GM19240 (cell line): ENCODE results near the gene LEMD1.

Experiments used
- DNase-seq: peaks from one replicate; pipeline ENCODE4 v3.0.0; 2011; ENCODE audit warnings: low spot score; ENCODE audit not compliant: insufficient read length

The LEMD1 gene, protein sequence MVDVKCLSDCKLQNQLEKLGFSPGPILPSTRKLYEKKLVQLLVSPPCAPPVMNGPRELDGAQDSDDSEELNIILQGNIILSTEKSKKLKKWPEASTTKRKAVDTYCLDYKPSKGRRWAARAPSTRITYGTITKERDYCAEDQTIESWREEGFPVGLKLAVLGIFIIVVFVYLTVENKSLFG

DNA sequence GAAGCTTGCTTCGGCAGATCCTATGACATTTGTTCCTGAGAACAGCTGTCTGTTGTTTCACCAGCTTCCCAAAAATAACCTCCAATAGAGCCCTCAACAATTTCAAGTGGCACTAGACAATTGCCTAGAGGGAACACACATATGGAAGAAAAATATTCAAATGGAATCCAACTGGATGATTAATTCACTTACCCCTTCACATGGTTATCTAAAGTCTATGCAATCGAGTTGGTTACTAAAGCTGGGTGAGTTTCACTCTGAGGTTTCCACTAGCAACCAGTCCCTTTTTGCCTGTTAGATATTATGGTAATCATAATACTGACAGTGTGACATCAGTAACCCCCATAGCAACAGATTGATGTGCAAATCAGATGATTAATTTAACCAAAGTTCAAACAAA lies at the start of gene LEMD1:
Gene LEMD1 (minus strand): TSS at position 259 of the 400 bp plus-strand sequence. CDS start 1,520 bp downstream, outside the sequence.
- DNase-seq = no peak

- no peak for DNase-seq
These were observed 48.3 kb upstream of the LEMD1 start for GRCh38 chr1:205470131-205470530.

DNA sequence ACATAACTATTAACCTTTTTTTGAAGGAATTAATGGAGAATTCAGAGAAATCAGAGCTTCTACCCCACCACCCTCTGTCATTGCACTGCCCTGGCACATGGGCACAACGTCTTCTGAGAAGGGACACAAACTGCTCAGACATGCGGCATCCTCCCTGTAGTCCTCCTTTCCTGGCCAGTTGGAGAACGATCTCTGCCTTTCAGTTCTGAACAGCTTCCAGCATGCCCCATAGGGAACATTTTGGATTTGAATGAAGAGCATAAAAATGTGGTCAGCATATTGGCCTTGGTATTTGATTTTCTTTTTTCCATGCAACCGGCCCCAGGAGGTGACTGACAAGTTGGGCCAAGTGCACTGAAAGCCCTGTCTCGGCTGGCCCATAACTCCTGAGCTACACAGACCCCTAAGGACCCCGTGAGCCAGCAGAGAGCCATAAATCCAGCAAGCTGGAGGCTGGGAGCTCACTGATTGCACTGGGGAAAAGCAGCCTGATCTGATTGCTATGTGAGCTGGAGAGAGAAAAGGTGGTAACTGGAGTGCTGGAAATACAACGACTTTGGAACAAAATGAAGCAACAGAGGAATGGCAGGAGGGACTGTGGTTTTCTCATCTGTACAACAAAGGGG lies 44.9 kb upstream of the LEMD1 start:
- no peak for DNase-seq

- no peak for DNase-seq
These were observed 43.5 kb upstream of the LEMD1 start for GRCh38 chr1:205465392-205465791.

GRCh38 chr1:205458777-205459566 lies 37.1 kb upstream of the LEMD1 start:
- DNase-seq = no peak

DNA sequence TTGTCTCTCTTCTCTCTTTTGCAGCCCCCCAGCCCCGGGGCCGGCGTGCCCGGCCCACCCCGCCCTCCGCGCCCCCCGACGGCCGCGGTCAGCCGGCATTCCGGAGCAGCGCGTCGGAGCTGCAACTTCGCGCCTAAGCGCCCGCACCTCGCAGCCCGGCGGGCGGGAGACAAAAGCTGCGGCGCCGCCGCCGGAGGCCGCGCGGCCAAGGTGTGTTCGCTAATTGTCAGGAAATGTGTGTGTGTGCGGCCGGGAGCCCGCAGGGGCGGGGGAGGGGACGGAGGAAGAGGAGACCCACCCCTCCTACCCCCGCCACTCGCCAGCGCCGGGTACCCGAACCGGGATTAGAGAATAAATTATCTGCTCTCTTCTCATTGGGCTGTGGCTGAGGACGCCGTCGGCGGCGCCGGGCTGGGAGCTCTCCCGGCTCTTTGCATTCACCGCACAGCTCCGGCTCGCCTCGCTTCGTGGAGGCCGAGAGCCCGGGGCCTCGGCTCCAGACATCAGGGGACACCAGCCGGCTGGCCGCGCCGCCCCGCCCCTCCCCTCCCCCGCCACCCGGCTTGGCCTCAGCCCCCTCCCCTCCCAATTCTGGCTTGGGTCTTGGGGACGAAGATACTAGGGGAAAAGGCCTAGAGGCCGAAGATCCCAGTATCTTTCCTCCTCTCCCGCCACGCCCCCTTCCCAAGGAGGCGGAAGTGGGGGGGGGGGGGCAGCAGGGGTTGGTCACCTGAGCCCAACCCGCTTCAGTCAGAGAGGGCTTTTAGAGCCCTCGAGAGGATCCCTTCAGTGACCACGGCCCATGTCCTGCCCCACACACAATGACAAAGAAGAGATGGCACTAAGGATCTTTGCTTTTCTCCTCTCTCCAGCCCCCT lies 35.3 kb upstream of the LEMD1 start:
- no peak for DNase-seq

DNA sequence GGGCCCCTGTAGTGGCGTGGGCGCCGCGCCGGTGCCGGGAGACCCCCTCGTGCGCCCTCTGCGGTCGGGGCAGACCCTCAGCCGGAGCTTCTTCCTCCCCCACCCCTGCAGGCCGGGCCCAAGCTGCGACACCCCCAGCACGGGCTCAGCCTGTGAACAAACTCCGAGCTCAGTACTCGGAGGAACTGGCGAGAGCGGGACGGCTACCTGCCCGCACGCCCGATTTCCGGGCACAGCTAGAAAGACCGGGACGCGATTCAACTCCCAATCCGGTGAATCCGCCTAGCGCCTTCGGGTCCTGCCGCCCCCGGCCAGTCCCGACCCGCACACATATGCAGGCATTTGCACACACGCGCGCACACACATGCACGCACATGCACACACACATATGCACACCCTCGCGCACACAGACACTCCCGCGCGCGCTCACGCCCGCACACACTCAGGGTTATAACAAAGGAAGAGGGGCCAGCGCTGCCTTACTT lies 34.6 kb upstream of the LEMD1 start:
- DNase-seq = no peak

DNA sequence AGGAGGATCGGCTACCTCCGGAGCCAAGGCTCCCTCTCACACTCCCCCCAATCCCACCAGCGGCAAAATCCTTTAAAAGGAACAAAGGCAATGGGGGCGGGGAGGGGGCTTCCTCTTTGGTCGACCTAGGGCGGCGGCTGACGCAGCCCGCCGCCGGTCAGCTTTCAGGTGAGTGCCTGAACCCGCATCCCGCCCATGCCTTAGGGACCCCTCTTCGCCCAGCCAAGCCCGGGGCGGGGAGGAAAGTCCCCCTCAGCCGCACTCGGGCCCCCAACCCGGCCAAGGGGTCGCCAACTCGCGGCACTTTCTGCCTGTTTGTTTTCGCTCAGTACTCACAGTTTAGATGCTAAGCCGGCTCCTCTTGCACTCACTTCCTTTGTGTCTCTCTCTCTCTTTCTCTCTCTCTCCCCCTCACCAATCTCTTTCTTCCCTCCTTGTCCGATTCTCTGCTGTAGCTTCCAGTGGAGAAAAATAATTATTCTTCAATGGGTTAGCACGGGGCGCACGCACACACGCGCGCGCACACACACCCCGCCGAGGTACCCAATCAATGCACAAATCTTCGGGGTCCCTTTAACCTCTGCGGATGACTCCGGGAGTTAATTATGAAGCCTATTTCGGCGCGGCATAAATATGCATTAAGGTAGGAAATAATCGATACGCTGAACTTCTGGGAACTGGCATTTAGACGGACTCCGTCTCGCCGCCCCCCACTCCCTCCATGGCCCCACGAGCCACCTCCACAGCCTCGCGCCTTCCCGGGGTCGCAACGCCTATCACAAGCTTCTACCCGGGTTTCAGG lies 33.9 kb upstream of the LEMD1 start, which contains the start of gene BLACAT1:
Gene BLACAT1 (minus strand): TSS at position 465 of the 802 bp plus-strand sequence.
- DNase-seq = no peak

DNA sequence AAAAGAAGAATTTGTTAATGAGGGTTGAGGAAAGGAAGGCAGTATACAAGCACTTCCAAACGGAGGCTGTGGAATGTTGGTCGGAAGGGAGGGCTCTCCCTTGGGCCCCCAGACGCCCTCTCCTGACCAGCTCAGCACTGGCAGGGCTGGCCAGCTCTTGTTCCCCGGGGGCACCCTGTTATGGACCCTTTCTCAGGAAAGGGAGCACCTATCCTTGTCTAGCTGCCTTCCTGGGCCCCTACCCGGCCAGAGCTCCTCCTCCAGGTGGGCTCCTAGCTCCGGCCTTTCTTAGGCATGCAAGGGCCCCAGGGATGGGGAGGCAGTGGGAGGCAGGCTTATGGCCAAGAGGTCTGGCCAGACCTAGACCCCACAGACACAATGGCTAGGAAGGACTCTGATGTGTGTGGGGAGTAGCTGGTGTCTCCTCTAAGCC lies 33.1 kb upstream of the LEMD1 start:
- DNase-seq = no peak

GRCh38 chr1:205453466-205453865 lies 31.6 kb upstream of the LEMD1 start:
- DNase-seq = no peak

- DNase-seq = no peak
These were observed 31.1 kb upstream of the LEMD1 start for GRCh38 chr1:205452933-205453332.

- DNase-seq = no peak
These were observed 30.5 kb upstream of the LEMD1 start for GRCh38 chr1:205452364-205452763.

DNA sequence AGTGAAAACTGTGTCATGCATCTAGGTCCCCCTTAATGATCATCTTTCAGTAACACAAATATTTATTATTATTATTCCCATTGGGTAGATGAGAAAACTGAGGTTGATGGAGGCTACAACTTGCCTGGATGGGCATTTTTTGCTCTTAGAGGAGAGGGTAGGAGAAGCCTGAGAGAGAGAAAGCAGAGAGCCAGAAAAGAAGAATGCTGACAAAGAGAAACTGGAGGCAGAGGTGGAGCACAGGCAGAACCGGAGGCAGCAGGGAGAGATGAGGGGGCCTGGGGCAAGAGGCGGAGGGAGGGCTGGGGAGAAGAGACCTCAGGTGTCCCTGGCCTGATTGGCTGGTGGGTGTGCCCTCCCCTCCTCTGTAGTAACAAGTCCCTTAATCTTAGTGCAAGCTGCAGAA lies 29.9 kb upstream of the LEMD1 start:
- DNase-seq = no peak

- no peak for DNase-seq
These were observed 29.3 kb upstream of the LEMD1 start for GRCh38 chr1:205451202-205451601.

- no peak for DNase-seq
These were observed 28.6 kb upstream of the LEMD1 start for GRCh38 chr1:205450448-205450847.

GRCh38 chr1:205449750-205450443 lies 28.0 kb upstream of the LEMD1 start:
- no peak for DNase-seq

DNA sequence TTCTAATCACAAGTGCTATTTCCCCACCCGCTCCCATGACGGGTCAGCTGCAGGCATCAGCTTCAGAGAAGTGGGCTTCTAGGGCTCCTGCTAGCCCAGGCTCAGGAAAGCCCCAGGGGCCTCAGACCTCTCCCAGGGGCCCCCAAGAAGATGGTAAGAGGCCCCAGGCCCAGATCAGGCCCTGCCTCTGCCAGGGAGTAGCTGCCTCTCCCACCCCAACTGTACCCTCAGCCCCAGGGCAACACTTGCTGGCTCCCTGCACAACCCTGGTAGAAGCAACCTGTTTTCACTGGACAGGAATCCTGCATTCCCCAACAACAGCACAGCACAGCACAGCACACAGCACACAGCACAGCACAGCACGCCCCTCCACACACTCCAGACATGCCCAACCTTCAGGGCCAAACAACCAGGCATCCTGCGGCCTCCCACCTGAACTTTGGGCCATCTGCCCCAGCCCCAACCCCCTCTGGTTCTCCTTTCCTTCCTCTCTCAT lies 27.4 kb upstream of the LEMD1 start:
- DNase-seq = no peak

DNA sequence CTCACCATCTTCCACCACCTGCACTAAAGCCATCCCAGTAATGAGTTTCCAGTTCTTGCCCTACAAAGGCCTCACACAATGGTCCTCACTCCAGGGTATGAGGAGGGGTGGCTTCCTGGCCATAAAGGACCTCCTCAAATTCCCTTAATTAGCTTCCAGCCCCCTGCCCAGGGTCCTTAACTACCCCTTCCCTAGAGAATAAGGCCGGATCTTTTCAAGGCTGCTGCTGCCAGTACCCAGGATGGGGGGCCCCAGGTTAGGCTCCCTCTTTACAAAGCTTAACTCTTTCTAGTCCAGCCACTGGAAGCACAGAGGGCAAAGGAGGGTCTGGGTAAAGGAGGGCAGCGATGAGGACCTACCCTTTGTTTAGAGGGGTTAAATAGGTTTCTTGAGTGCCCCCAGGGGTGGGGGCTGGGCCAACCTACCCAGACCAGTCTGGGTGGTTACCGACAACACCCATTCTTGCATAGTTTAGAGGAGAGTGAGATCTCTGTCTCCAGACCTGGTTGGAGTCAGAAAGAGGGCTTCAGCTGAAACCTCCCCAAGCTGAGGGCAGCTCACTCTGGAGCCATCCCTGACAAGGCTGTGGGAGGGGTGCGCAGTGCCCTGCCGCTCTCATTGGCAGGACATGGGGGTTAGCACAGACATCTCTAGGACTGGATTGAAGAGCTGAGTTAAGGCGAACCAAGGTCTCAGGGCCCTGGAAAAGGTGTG lies 26.8 kb upstream of the LEMD1 start:
- DNase-seq = no peak
